ENCODE results near the gene DLX3. TPM values are rescaled to one million over a fixed set of nuclear protein-coding genes. Genes with fewer than 3 reads are reported as not detected.

The DLX3 gene
- total RNA-seq, 1 donor from 2014 or later: not detected

GRCh38 chr17:49977463-49978389 is 17.3 kb downstream of the DLX3 start:
- no peak for FAIRE-seq

GRCh38 chr17:49976828-49977202 is 18.2 kb downstream of the DLX3 start:
- FAIRE-seq (no peak), DNase-seq (ENCODE audit: low spot score in 2 of 2) (no peak)

More at GRCh38 chr17:49977463-49978389, 17.3 kb downstream of the DLX3 start:
- DNase-seq (ENCODE audit: low spot score in 2 of 2): no peak

GRCh38 chr17:49976163-49976827 is 18.7 kb downstream of the DLX3 start:
- DNase-seq (ENCODE audit: low spot score in 2 of 2): no peak
- no peak for FAIRE-seq

- FAIRE-seq (no peak), DNase-seq (ENCODE audit: low spot score in 2 of 2) (no peak)
Observed at GRCh38 chr17:49975531-49975930, 19.5 kb downstream of the DLX3 start.

GRCh38 chr17:49973271-49973615 is 21.8 kb downstream of the DLX3 start:
- no peak for DNase-seq (ENCODE audit: low spot score in 2 of 2)
- FAIRE-seq: no peak

GRCh38 chr17:49972486-49973270 is 22.3 kb downstream of the DLX3 start:
- FAIRE-seq (no peak), DNase-seq (ENCODE audit: low spot score in 2 of 2) (no peak)

- FAIRE-seq (no peak), DNase-seq (ENCODE audit: low spot score in 2 of 2) (peak in 1 of 2 donors; percentile 49)
Observed at GRCh38 chr17:49971848-49972485, 23.1 kb downstream of the DLX3 start.

- FAIRE-seq (no peak), DNase-seq (ENCODE audit: low spot score in 2 of 2) (no peak)
Observed at GRCh38 chr17:49971199-49971847, 23.7 kb downstream of the DLX3 start.

GRCh38 chr17:49970498-49970897 is 24.5 kb downstream of the DLX3 start:
- FAIRE-seq (no peak), DNase-seq (ENCODE audit: low spot score in 2 of 2) (peak in 1 of 2 donors; percentile 28)

GRCh38 chr17:49969795-49970389 is 25.1 kb downstream of the DLX3 start:
- DNase-seq (ENCODE audit: low spot score in 2 of 2) (peak in 1 of 2 donors; percentile 24), FAIRE-seq (no peak)

GRCh38 chr17:49969134-49969759 is 25.8 kb downstream of the DLX3 start, which contains the start of gene DLX4:
Gene DLX4 (plus strand): TSS chr17:49969190. CDS start chr17:49969469, 279 bp downstream.
- no peak for FAIRE-seq

GRCh38 chr17:49968405-49969133 is 26.5 kb downstream of the DLX3 start:
- FAIRE-seq (no peak), DNase-seq (ENCODE audit: low spot score in 2 of 2) (peak in 1 of 2 donors; percentile 40)

More at GRCh38 chr17:49969134-49969759, 25.8 kb downstream of the DLX3 start, which contains the start of gene DLX4:
- peak in 1 of 2 donors; percentile 54 for DNase-seq (ENCODE audit: low spot score in 2 of 2)

- DNase-seq (ENCODE audit: low spot score in 2 of 2) (peak in 1 of 2 donors; percentile 29), FAIRE-seq (no peak)
Observed at GRCh38 chr17:49967621-49968404, 27.2 kb downstream of the DLX3 start.

- DNase-seq (ENCODE audit: low spot score in 2 of 2): no peak
- no peak for FAIRE-seq
Observed at GRCh38 chr17:49967205-49967604, 27.8 kb downstream of the DLX3 start.

GRCh38 chr17:49966767-49967166 is 28.3 kb downstream of the DLX3 start:
- FAIRE-seq (no peak), DNase-seq (ENCODE audit: low spot score in 2 of 2) (no peak)

- DNase-seq (ENCODE audit: low spot score in 2 of 2) (no peak), FAIRE-seq (no peak)
Observed at GRCh38 chr17:49965524-49965909, 29.5 kb downstream of the DLX3 start.

- DNase-seq (ENCODE audit: low spot score in 2 of 2) (no peak), FAIRE-seq (no peak)
Observed at GRCh38 chr17:49964769-49965523, 30.1 kb downstream of the DLX3 start.

Data from frontal cortex (tissue), 4 donors.